GM23338 (cell line): Measurements from ENCODE around the gene DNAJB6. TPM values are rescaled to one million over a fixed set of nuclear protein-coding genes. Genes with fewer than 3 reads are reported as not detected.

Experiments
- ATAC-seq: fragments of 200-7000 bp; cut with Tn5 transposase; 3 replicates; pipeline ENCODE4 v1.9.1; 2020
- DNase-seq: peaks from one replicate; pipeline ENCODE4 v3.0.0-alpha.2; 2015; ENCODE audit warnings: low spot score
- H2AFZ ChIP-seq: fragments of 200-600 bp; sonication (generic); 2 replicates; pipeline ENCODE4 v1.8.0; 2016; ENCODE audit warnings: antibody characterized with exemption, mild to moderate bottlenecking, moderate library complexity
- H3F3A ChIP-seq: fragments of 200-600 bp; sonication (generic); replicated peaks from 2 replicates; pipeline ENCODE4 v1.8.0; 2017; ENCODE audit warnings: antibody characterized with exemption, mixed run types, low read depth
- H3K27ac ChIP-seq: fragments of 200-600 bp; sonication (generic); 2 replicates; pipeline ENCODE4 v1.6.1; 2016; ENCODE audit warnings: low read depth
- H3K27me3 ChIP-seq: fragments of 200-600 bp; sonication (generic); 2 replicates; pipeline ENCODE4 v1.8.0; 2016; ENCODE audit warnings: mild to moderate bottlenecking, mixed run types, moderate library complexity; ENCODE audit not compliant: insufficient read depth
- H3K36me3 ChIP-seq: fragments of 200-600 bp; sonication (generic); 2 replicates; pipeline ENCODE4 v1.8.0; 2016; ENCODE audit warnings: mild to moderate bottlenecking; ENCODE audit not compliant: insufficient read depth
- H3K4me1 ChIP-seq: fragments of 200-600 bp; sonication (generic); 2 replicates; pipeline ENCODE4 v1.8.0; 2016; ENCODE audit warnings: mild to moderate bottlenecking, moderate library complexity; ENCODE audit not compliant: insufficient read depth
- H3K4me2 ChIP-seq: fragments of 200-600 bp; sonication (generic); 2 replicates; pipeline ENCODE4 v1.7.1; 2017; ENCODE audit warnings: mixed run types
- H3K4me3 ChIP-seq: fragments of 200-600 bp; sonication (generic); 2 replicates; pipeline ENCODE4 v1.6.1; 2016; ENCODE audit warnings: mixed run types
- H3K79me2 ChIP-seq: fragments of 200-600 bp; sonication (generic); replicated peaks from 2 replicates; pipeline ENCODE4 v1.8.0; 2017; ENCODE audit warnings: mild to moderate bottlenecking; ENCODE audit not compliant: insufficient read depth
- H3K9me2 ChIP-seq: fragments of 200-600 bp; sonication (generic); 2 replicates; pipeline ENCODE4 v1.8.0; 2017; ENCODE audit not compliant: insufficient read depth
- H4K20me1 ChIP-seq: fragments of 200-600 bp; sonication (generic); replicated peaks from 2 replicates; pipeline ENCODE4 v1.8.0; 2017; ENCODE audit warnings: mild to moderate bottlenecking; ENCODE audit not compliant: insufficient read depth
- H3K27ac Mint-ChIP-seq: 2 replicates; pipeline ENCODE4 v1.8.0; 2020; ENCODE audit warnings: inconsistent platforms, mild to moderate bottlenecking, moderate library complexity, mixed read lengths
- H3K27me3 Mint-ChIP-seq: 3 replicates; pipeline ENCODE4 v1.8.0; 2022; ENCODE audit warnings: low read depth, mild to moderate bottlenecking, moderate library complexity, mixed read lengths, inconsistent platforms; ENCODE audit not compliant: insufficient read depth, poor library complexity
- H3K36me3 Mint-ChIP-seq: 3 replicates; pipeline ENCODE4 v1.8.0; 2021; ENCODE audit warnings: low read depth, mild to moderate bottlenecking, inconsistent platforms, moderate library complexity, mixed read lengths
- H3K4me1 Mint-ChIP-seq: 3 replicates; pipeline ENCODE4 v1.8.0; 2020; ENCODE audit warnings: mild to moderate bottlenecking, inconsistent platforms, mixed read lengths
- H3K4me3 Mint-ChIP-seq: 3 replicates; pipeline ENCODE4 v1.8.0; 2021; ENCODE audit warnings: moderate library complexity, mild to moderate bottlenecking, inconsistent platforms, mixed read lengths
- H3K9me3 Mint-ChIP-seq: 3 replicates; pipeline ENCODE4 v1.8.0; 2020; ENCODE audit warnings: moderate library complexity, mild to moderate bottlenecking, inconsistent platforms, mixed read lengths
- CREB1 ChIP-seq: fragments of 250-450 bp; sonication (Bioruptor Pico); IDR thresholded peaks from 2 replicates; pipeline ENCODE4 v1.5.0; 2020; ENCODE audit warnings: low read depth, mild to moderate bottlenecking, moderate library complexity
- CTCF ChIP-seq, 2 experiments: fragments of 200-600 bp in 1 of 2; sonication (generic) in 1 of 2; conservative IDR thresholded peaks; 2 replicates each; pipeline versions ENCODE4 v1.5.1 to v1.6.1; 2016 to 2017; ENCODE audit warnings: antibody characterized with exemption in 2 of 2, low read depth in 2 of 2, mild to moderate bottlenecking in 2 of 2, moderate library complexity in 1 of 2
- EZH2 ChIP-seq: fragments of 200-600 bp; sonication (generic); IDR thresholded peaks from one replicate; pipeline ENCODE4 v1.8.0; 2017; ENCODE audit warnings: antibody characterized with exemption, mild to moderate bottlenecking, low read depth; ENCODE audit not compliant: unreplicated experiment
- EZH2phosphoT487 ChIP-seq: fragments of 200-600 bp; sonication (generic); IDR thresholded peaks from one replicate; pipeline ENCODE4 v1.8.1; 2018; ENCODE audit warnings: antibody characterized with exemption; ENCODE audit not compliant: unreplicated experiment
- JUNB ChIP-seq: IDR thresholded peaks from one replicate; pipeline ENCODE4 v1.6.1; 2016; ENCODE audit warnings: antibody characterized with exemption; ENCODE audit not compliant: unreplicated experiment
- NANOG ChIP-seq: IDR thresholded peaks from 2 replicates; pipeline ENCODE4 v1.6.1; 2016; ENCODE audit warnings: antibody characterized with exemption, borderline replicate concordance
- POLR2AphosphoS5 ChIP-seq: IDR thresholded peaks from 2 replicates; pipeline ENCODE4 v1.6.1; 2016; ENCODE audit warnings: antibody characterized with exemption, low read depth
- STAT1 ChIP-seq: IDR thresholded peaks from one replicate; pipeline ENCODE4 v1.6.1; 2016; ENCODE audit warnings: antibody characterized with exemption; ENCODE audit not compliant: unreplicated experiment
- ZNF114 ChIP-seq: fragments of 250-450 bp; sonication (Bioruptor Pico); IDR thresholded peaks from 2 replicates; pipeline ENCODE4 v1.5.0; 2020; ENCODE audit warnings: mild to moderate bottlenecking, moderate library complexity
- ZNF331 ChIP-seq: fragments of 250-450 bp; sonication (Bioruptor Pico); IDR thresholded peaks from 2 replicates; pipeline ENCODE4 v1.5.0; 2020; ENCODE audit warnings: low read depth, mild to moderate bottlenecking, moderate library complexity
- polyA plus RNA-seq: library from polyadenylated mRNA; unstranded; fragments of >200 nt; fragmentation: Nextera tagmentation; extraction: Ambion mirVana; gene quantifications from 2 replicates; pipeline ENCODE4 v1.2.1, GENCODE V29; 2016
- total RNA-seq: library from RNA; depleted of rRNA; stranded (reverse); fragments of >200 nt; shearing (Covaris generic); gene quantifications from 2 replicates; pipeline ENCODE4 v1.2.3, GENCODE V29; 2014
- TF ChIP-seq, protein P1 (sequence below): IDR thresholded peaks from 2 replicates; pipeline ENCODE4 v1.6.1; 2016; ENCODE audit warnings: antibody characterized with exemption
- TF ChIP-seq, protein P2 (sequence below): IDR thresholded peaks from one replicate; pipeline ENCODE4 v1.6.1; 2018; ENCODE audit warnings: antibody characterized with exemption; ENCODE audit not compliant: unreplicated experiment

DNAJB6 gene
- total and polyA plus RNA-seq, 2 experiments from 2014 or later, result 308 to 322 TPM

DNA sequence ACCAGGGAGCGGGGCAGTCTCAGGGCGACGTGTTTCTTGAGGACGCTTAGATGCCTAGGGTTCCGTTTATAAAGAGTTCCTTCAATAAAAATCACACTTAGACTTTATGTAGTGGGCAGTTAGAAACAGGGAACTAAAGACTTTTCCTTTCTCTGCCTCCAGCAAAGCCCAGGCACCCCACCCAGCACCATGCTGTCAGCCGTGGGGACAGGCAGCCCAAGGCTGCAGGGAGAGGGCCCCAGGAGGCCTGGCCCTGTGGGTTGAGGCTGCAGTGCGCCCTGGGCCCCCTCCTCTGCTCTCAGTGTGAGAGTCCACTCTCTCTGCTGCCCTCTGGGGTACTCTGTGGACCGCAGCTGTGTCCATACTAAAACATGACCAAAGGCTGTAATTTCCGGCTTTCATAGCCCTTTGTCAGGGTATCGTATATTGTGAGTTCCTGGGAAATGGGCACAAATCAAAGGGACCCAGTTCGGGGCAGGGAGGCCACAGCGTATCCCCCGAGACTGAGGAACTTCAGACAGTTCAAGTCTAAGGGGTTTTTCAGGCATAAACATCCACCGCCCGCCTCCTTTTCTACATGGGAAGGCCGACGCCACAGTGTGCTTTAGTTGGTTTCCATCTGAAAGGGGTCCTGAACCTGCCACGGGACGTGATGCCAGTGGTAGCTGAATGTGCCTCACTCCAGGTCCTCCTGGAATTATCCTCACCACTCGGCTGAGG, 59.7 kb downstream of the DNAJB6 start:
- TF ChIP-seq CREB1 (no peak), CTCF (conservative IDR thresholded peaks at IDR 0.05; ENCODE audit: low read depth in 2 of 2) (0 out of 4 replicates have a peak, but pooled peaks of 1 of the 2 experiments have one; percentile 0)
- peaks cover 100% of the 10 kb centered on the region for H3K79me2 ChIP-seq
- no peak overlapping the region for H3K4me2 ChIP-seq
- Mint-ChIP-seq H3K27ac (no peak overlapping the region), H3K9me3 (no peaks in the 10 kb centered on the region; the same call in 2 of the 3 replicates), H3K27me3 (peaks cover 15% of the 10 kb centered on the region), H3K4me1 (peaks cover 17% of the 10 kb centered on the region), H3K36me3 (peaks cover 62% of the 10 kb centered on the region), H3K4me3 (no peak overlapping the region)
- H3F3A ChIP-seq, result peaks cover 48% of the 10 kb centered on the region
- no peak overlapping the region for H3K4me3 ChIP-seq
- peaks cover 5% of the 10 kb centered on the region; the same call in 1 of the 2 replicates for H3K4me1 ChIP-seq
- peak overlapping the region; percentile 91 for H3K27ac ChIP-seq
- peaks cover 60% of the 10 kb centered on the region for H4K20me1 ChIP-seq
- DNase-seq, result no peak
- ATAC-seq, result peak; percentile 23
- H2AFZ ChIP-seq, result no peak overlapping the region
- peaks cover 7% of the 10 kb centered on the region for H3K36me3 ChIP-seq
- no peaks in the 10 kb centered on the region for H3K27me3 ChIP-seq
- no peaks in the 10 kb centered on the region for H3K9me2 ChIP-seq

DNA sequence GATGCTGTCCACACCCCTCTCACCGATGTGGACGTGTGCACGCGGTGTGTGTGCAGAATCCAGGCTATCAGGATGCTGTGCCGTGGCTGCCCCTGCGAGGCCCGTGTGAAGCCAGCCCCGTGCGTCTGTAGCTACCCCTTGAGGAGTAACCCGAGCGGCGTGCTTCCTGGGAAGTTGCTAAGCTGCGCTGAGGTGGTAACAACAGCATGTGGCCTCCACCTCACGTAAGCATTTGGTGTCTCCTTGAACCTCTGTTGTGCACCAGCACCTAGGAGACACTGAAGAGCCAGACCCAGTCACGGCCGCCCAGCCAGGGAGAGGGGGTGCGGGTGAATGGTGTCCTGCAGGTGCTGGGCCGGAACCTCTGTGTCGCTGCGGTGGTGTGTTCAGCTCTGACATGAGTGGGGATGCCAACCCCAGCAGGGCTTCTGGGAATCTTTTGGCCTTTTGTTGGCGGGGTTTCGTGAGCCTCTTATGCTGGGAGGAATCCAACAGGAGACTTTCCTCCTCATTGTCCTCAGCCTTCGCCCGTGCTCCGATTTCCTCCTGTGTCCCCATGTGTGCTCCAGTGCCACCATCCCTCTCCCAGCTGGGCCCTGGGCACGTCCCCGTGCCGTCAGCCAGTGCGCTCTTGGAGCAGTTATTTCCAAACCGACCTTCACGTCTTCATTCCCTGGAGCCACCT, 60.4 kb downstream of the DNAJB6 start:
- no peak for DNase-seq
- H2AFZ ChIP-seq, result no peak overlapping the region
- no peaks in the 10 kb centered on the region for H3K27me3 ChIP-seq
- Mint-ChIP-seq H3K36me3 (peaks cover 62% of the 10 kb centered on the region), H3K4me3 (no peak overlapping the region), H3K4me1 (peaks cover 14% of the 10 kb centered on the region), H3K9me3 (no peaks in the 10 kb centered on the region; the same call in 2 of the 3 replicates), H3K27me3 (peaks cover 15% of the 10 kb centered on the region), H3K27ac (peak overlapping the region; percentile 79)
- H3K36me3 ChIP-seq, result peaks cover 4% of the 10 kb centered on the region
- ATAC-seq, result peak; percentile 15
- H3K4me2 ChIP-seq, result no peak overlapping the region
- H3K4me3 ChIP-seq, result no peak overlapping the region
- H3K4me1 ChIP-seq, result peaks cover 5% of the 10 kb centered on the region; the same call in 1 of the 2 replicates
- peak overlapping the region; percentile 91 for H3K27ac ChIP-seq
- H3K9me2 ChIP-seq, result no peaks in the 10 kb centered on the region
- peaks cover 59% of the 10 kb centered on the region for H4K20me1 ChIP-seq
- peaks cover 99% of the 10 kb centered on the region for H3K79me2 ChIP-seq
- H3F3A ChIP-seq, result peaks cover 50% of the 10 kb centered on the region
- TF ChIP-seq EZH2phosphoT487 (no peak), JUNB (no peak), ZNF114 (CRISPR knock-in tag) (no peak), CTCF (conservative IDR thresholded peaks at IDR 0.05; ENCODE audit: low read depth in 2 of 2) (no peak), POLR2AphosphoS5 (no peak; the same call in 1 of the 2 replicates), EZH2 (no peak), STAT1 (no peak), ZNF331 (CRISPR knock-in tag) (no peak), NANOG (no peak)
- TF ChIP-seq, protein P1, sequence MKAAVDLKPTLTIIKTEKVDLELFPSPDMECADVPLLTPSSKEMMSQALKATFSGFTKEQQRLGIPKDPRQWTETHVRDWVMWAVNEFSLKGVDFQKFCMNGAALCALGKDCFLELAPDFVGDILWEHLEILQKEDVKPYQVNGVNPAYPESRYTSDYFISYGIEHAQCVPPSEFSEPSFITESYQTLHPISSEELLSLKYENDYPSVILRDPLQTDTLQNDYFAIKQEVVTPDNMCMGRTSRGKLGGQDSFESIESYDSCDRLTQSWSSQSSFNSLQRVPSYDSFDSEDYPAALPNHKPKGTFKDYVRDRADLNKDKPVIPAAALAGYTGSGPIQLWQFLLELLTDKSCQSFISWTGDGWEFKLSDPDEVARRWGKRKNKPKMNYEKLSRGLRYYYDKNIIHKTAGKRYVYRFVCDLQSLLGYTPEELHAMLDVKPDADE, result no peak
- TF ChIP-seq, protein P2, sequence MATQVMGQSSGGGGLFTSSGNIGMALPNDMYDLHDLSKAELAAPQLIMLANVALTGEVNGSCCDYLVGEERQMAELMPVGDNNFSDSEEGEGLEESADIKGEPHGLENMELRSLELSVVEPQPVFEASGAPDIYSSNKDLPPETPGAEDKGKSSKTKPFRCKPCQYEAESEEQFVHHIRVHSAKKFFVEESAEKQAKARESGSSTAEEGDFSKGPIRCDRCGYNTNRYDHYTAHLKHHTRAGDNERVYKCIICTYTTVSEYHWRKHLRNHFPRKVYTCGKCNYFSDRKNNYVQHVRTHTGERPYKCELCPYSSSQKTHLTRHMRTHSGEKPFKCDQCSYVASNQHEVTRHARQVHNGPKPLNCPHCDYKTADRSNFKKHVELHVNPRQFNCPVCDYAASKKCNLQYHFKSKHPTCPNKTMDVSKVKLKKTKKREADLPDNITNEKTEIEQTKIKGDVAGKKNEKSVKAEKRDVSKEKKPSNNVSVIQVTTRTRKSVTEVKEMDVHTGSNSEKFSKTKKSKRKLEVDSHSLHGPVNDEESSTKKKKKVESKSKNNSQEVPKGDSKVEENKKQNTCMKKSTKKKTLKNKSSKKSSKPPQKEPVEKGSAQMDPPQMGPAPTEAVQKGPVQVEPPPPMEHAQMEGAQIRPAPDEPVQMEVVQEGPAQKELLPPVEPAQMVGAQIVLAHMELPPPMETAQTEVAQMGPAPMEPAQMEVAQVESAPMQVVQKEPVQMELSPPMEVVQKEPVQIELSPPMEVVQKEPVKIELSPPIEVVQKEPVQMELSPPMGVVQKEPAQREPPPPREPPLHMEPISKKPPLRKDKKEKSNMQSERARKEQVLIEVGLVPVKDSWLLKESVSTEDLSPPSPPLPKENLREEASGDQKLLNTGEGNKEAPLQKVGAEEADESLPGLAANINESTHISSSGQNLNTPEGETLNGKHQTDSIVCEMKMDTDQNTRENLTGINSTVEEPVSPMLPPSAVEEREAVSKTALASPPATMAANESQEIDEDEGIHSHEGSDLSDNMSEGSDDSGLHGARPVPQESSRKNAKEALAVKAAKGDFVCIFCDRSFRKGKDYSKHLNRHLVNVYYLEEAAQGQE, result no peak
